ENCODE measurements around the gene PALM.

PALM gene

DNA sequence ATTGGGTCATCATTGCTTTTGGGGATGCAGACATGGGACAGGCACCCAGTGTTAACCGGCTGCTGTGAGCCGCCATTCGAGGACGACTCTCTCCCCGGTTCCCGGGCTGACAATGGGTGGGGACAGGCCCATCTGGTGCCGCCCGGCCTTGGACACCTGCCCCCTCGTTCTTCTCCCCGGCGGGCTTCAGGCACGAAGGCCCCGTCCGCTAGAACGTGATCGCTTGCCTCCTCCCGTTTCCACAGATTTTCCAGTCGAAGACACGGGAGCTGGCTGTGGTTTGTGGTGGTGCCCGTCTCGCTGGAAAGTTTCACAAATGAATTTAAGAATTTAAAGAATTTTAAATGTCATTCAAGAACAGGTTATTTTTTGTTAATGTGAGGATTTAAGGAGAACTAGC lies 2.0 kb downstream of the PALM start:
- H3K4me3 ChIP-seq (ENCODE audit: severe bottlenecking): no peak overlapping the region

DNA sequence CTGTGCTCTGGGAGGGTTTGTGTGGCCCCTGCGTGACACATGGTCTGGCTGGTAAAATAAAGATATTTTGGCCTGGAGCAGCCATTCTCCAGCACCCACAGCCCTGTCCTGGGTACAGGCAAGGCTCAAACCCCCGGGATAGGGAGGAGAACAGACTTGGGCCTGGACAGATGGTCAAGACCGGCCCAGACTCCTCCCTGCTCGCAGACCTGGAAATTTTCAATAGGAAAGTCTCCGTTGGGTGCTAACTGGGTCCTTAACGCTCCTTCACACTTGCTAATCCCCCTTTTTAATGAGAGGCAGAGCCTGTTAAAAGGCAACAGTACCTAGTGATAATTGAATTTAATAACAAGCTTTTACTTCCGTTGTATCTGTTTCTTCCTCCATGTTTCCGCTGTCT lies 2.5 kb downstream of the PALM start:
- ATAC-seq (ENCODE audit: low read depth) (no peak), DNase-seq (ENCODE audit: low spot score) (no peak)
- H3K36me3 ChIP-seq (ENCODE audit: low read depth): no peaks in the 10 kb centered on the region
- H3K4me3 ChIP-seq (ENCODE audit: severe bottlenecking): no peak overlapping the region
- H3K27ac ChIP-seq (ENCODE audit: poor library complexity, severe bottlenecking): no peak overlapping the region
- no peaks in the 10 kb centered on the region for H3K4me1 ChIP-seq (ENCODE audit: insufficient read depth, poor library complexity, severe bottlenecking)
- peaks cover 4% of the 10 kb centered on the region for H3K9me3 ChIP-seq (ENCODE audit: severe bottlenecking)
- peaks cover 34% of the 10 kb centered on the region for H3K27me3 ChIP-seq (ENCODE audit: insufficient read depth, poor library complexity, severe bottlenecking)
- TF ChIP-seq, protein P1, sequence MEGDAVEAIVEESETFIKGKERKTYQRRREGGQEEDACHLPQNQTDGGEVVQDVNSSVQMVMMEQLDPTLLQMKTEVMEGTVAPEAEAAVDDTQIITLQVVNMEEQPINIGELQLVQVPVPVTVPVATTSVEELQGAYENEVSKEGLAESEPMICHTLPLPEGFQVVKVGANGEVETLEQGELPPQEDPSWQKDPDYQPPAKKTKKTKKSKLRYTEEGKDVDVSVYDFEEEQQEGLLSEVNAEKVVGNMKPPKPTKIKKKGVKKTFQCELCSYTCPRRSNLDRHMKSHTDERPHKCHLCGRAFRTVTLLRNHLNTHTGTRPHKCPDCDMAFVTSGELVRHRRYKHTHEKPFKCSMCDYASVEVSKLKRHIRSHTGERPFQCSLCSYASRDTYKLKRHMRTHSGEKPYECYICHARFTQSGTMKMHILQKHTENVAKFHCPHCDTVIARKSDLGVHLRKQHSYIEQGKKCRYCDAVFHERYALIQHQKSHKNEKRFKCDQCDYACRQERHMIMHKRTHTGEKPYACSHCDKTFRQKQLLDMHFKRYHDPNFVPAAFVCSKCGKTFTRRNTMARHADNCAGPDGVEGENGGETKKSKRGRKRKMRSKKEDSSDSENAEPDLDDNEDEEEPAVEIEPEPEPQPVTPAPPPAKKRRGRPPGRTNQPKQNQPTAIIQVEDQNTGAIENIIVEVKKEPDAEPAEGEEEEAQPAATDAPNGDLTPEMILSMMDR (IDR thresholded peaks at IDR 0.05; ENCODE audit: poor library complexity, severe bottlenecking): no peak

More for the DNA sequence above, 2.0 kb downstream of the PALM start:
- peaks cover 34% of the 10 kb centered on the region for H3K27me3 ChIP-seq (ENCODE audit: insufficient read depth, poor library complexity, severe bottlenecking)
- TF ChIP-seq, protein P1 (IDR thresholded peaks at IDR 0.05; ENCODE audit: poor library complexity, severe bottlenecking): no peak
- H3K27ac ChIP-seq (ENCODE audit: poor library complexity, severe bottlenecking): no peak overlapping the region
- H3K9me3 ChIP-seq (ENCODE audit: severe bottlenecking): peaks cover 4% of the 10 kb centered on the region
- no peak for ATAC-seq (ENCODE audit: low read depth)
- no peaks in the 10 kb centered on the region for H3K36me3 ChIP-seq (ENCODE audit: low read depth)
- no peak for DNase-seq (ENCODE audit: low spot score)
- H3K4me1 ChIP-seq (ENCODE audit: insufficient read depth, poor library complexity, severe bottlenecking): no peaks in the 10 kb centered on the region

DNA sequence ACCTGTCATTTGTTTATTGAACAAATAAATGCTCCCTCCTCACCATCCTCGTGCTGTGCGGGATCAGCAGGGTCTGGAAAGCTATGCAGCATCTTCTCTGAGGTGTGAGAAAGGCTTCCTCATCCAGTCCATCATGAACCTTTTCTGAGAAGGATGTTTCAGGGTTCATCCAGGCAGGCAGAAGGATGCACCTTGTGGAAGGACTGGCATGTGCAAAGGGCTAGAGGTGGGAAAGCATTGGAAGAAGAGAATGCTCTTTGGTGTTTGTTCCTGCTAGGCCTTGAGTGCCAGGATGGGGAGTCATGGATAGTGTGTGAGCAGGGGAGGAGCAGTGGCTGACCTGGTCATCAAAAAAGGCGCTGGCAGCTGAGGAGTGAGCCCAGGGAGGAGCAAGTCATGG lies 6.6 kb downstream of the PALM start:
- DNase-seq (ENCODE audit: low spot score) (no peak), ATAC-seq (ENCODE audit: low read depth) (no peak)
- Histone ChIP-seq H3K27ac (ENCODE audit: poor library complexity, severe bottlenecking) (no peak overlapping the region), H3K4me3 (ENCODE audit: severe bottlenecking) (no peak overlapping the region), H3K9me3 (ENCODE audit: severe bottlenecking) (no peaks in the 10 kb centered on the region), H3K36me3 (ENCODE audit: low read depth) (no peaks in the 10 kb centered on the region), H3K4me1 (ENCODE audit: insufficient read depth, poor library complexity, severe bottlenecking) (no peaks in the 10 kb centered on the region), H3K27me3 (ENCODE audit: insufficient read depth, poor library complexity, severe bottlenecking) (peaks cover 10% of the 10 kb centered on the region)
- TF ChIP-seq, protein P1 (IDR thresholded peaks at IDR 0.05; ENCODE audit: poor library complexity, severe bottlenecking): no peak

DNA sequence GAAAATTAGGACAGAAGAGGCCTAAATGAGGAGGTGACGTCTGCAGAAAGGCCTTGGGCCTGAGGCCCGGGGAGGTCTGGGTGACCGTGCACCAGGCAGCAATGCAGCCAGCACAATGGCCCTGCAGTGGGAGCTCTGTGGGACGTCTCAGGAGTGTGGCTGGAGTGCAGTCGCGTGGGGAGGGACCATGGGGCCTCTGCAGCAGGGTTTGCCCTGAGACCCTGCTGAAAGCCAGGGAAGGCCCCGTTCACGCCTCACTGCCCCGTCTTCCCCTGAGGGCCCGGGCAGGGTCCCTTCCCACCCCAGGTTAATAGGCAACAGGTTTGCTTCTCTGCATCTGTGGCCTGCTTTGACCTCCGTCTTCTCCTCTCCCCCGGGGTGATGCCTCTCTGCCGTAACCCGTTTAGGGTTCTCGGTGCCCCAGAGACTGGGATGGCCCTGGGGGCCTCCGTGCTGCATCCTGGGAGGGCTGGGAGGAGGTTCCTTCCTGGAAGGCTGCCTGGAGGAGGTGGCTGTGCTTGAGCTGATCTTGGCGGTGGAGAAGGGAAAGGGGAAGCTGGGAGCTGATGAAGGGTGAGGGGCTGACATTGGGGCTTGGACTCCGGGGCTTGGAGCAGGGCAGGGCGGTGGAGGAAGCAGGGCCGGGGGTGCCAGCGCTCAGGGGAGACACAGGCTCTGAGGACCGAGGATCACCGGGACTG lies 9.7 kb downstream of the PALM start:
- TF ChIP-seq, protein P1 (IDR thresholded peaks at IDR 0.05; ENCODE audit: poor library complexity, severe bottlenecking): no peak
- DNase-seq (ENCODE audit: low spot score) (no peak), ATAC-seq (ENCODE audit: low read depth) (no peak)

DNA sequence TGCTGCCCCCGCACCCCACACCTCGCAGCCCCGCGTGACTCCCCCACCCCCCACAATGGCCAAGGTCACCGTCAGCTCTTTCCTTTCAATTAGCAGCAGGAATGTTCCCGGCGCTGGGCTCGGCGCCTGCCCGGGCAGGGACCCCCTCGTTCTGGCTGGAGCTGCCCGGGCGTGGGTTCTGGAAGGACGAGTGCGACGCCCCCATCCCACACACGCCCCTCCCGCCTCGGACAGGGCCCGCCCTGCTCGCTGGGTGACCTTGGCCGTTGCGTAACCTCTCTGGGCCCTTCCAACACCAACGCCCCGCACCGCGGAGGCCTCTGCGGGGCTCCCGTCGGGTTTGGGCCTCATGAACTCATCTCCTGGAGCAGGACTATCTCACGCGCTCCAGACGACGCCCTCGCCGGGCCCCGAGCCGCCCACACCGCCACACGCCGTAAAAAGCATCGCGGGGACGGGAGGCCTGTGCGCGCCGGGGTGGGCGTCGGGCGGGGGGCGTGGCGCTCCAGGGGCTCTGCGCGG lies 10.3 kb downstream of the PALM start:
- ATAC-seq (ENCODE audit: low read depth): no peak
- Histone ChIP-seq H3K27ac (ENCODE audit: poor library complexity, severe bottlenecking) (no peak overlapping the region), H3K27me3 (ENCODE audit: insufficient read depth, poor library complexity, severe bottlenecking) (no peaks in the 10 kb centered on the region), H3K36me3 (ENCODE audit: low read depth) (no peaks in the 10 kb centered on the region), H3K9me3 (ENCODE audit: severe bottlenecking) (no peaks in the 10 kb centered on the region), H3K4me3 (ENCODE audit: severe bottlenecking) (no peak overlapping the region), H3K4me1 (ENCODE audit: insufficient read depth, poor library complexity, severe bottlenecking) (no peaks in the 10 kb centered on the region)
- no peak for DNase-seq (ENCODE audit: low spot score)
- TF ChIP-seq, protein P1 (IDR thresholded peaks at IDR 0.05; ENCODE audit: poor library complexity, severe bottlenecking): no peak

More for the DNA sequence above, 9.7 kb downstream of the PALM start:
- H3K9me3 ChIP-seq (ENCODE audit: severe bottlenecking): no peaks in the 10 kb centered on the region
- H3K27me3 ChIP-seq (ENCODE audit: insufficient read depth, poor library complexity, severe bottlenecking): no peaks in the 10 kb centered on the region
- no peak overlapping the region for H3K27ac ChIP-seq (ENCODE audit: poor library complexity, severe bottlenecking)
- H3K4me3 ChIP-seq (ENCODE audit: severe bottlenecking): no peak overlapping the region
- H3K36me3 ChIP-seq (ENCODE audit: low read depth): no peaks in the 10 kb centered on the region
- no peaks in the 10 kb centered on the region for H3K4me1 ChIP-seq (ENCODE audit: insufficient read depth, poor library complexity, severe bottlenecking)
